ENCODE data around the gene KCNJ5.

The KCNJ5 gene

GRCh38 chr11:128890543-128891368 lies at the start of gene KCNJ5:
Gene KCNJ5 (plus strand): TSS chr11:128891356. CDS start chr11:128911274, 19,918 bp downstream.
- no peak for DNase-seq (ENCODE audit: low spot score)

GRCh38 chr11:128841461-128842072 lies 49.6 kb upstream of the KCNJ5 start:
- no peak for DNase-seq (ENCODE audit: low spot score)
- TF ChIP-seq CTCF (IDR thresholded peaks at IDR 0.05; ENCODE audit: extremely low read depth, missing control alignments), result no peak

More at GRCh38 chr11:128890543-128891368, at the start of gene KCNJ5:
- TF ChIP-seq CTCF (IDR thresholded peaks at IDR 0.05; ENCODE audit: extremely low read depth, missing control alignments), result no peak

- DNase-seq (ENCODE audit: low spot score), result no peak
- TF ChIP-seq CTCF (IDR thresholded peaks at IDR 0.05; ENCODE audit: extremely low read depth, missing control alignments), result no peak
These were observed 47.9 kb upstream of the KCNJ5 start for GRCh38 chr11:128843198-128843785.

DNA sequence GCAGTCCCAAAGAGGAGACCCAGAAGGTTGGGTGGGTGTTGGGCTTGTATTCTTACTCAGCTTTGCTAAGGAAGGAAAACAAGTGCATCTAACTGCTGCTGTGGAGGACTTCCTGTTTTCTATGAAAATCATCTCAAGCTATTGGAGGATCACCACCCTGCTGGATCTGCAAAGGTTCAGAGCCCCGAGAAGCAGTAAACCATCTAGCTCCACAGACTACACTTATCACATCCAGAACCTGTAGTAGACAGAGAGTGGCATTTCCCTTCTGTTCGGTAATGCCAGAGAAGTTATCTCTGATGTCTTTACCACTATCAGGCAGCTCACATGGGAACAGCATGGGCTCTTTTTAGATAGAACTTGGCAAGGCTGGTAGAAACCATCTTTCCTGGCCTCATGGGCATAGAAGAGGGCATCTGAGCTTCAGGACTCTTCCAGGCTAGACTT lies 45.8 kb upstream of the KCNJ5 start:
- no peak for TF ChIP-seq CTCF (IDR thresholded peaks at IDR 0.05; ENCODE audit: extremely low read depth, missing control alignments)
- no peak for DNase-seq (ENCODE audit: low spot score)

- no peak for TF ChIP-seq CTCF (IDR thresholded peaks at IDR 0.05; ENCODE audit: extremely low read depth, missing control alignments)
These were observed 44.2 kb upstream of the KCNJ5 start for GRCh38 chr11:128846985-128847384.

DNA sequence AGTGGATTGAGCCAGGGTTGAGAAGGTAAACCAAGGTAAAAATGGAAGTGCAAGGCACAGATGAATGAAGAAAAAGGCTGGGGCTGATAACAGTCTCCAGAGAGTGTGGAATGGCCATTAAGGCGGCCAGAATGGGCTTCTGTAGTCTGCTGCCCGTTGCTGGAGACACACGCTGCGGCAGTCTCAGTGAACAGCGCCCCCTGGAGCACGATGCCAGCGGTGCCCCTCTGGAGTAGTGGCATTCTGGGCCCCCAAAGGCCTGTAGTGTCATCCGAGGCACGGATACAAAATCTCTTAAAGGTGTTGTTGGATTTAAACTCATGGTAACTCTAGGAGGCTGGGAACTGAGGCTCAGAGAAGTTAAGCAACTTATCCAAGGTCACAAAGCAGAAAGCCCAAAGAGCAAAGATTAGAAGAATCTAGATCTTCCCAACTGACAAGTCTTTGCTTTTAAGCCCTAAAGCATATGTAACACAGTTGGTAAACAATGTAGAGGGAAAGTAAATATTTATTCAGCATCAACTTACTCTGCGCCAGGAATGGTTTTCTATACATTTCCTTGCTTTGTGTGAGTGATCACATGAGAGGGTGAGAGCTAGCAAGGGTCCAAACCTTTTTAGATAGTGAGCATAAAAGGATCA lies 42.2 kb upstream of the KCNJ5 start:
- peak; percentile 74 for DNase-seq (ENCODE audit: low spot score)
- TF ChIP-seq CTCF (IDR thresholded peaks at IDR 0.05; ENCODE audit: extremely low read depth, missing control alignments), result peak; percentile 78

More at GRCh38 chr11:128846985-128847384, 44.2 kb upstream of the KCNJ5 start:
- DNase-seq (ENCODE audit: low spot score), result no peak

Data from GM20000 (cell line).